Common myeloid progenitor, CD34-positive (primary cell): ENCODE data around the gene OXLD1.
"Not testable (repeated sequence)": the region's sequence is repeated elsewhere in the genome, so short reads cannot be mapped to it uniquely, and the experiment has no call there.

Experiments
- CTCF ChIA-PET: fragments of 350-600 bp; sonication (Branson Sonifier 250); formaldehyde crosslinking; loops from one replicate; lab custom pipeline; 2021; ENCODE audit warnings: antibody characterized with exemption; lab: Charles Lee
- POLR2A ChIA-PET: fragments of 350-600 bp; sonication (Branson Sonifier 250); formaldehyde crosslinking; loops from one replicate; lab custom pipeline; 2021; ENCODE audit warnings: antibody characterized with exemption; lab: Charles Lee
- DNase-seq, 3 donors: peaks; one replicate each; pipeline versions ENCODE4 v3.0.0 to v3.0.0-alpha.2; 2013
- H3K27ac ChIP-seq, 2 experiments: 1 replicate in 1 of 2; 2 replicates in 1 of 2; pipeline ENCODE4 v1.7.0; 2013; ENCODE audit warnings: inconsistent platforms in 2 of 2, low read length in 2 of 2, mild to moderate bottlenecking in 2 of 2, low read depth in 1 of 2, moderate library complexity in 1 of 2; ENCODE audit not compliant: severe bottlenecking in 2 of 2, insufficient read depth in 1 of 2, poor library complexity in 1 of 2
- H3K27me3 ChIP-seq, 5 experiments: replicated peaks in 2 of 5; 1 replicate in 3 of 5; 2 replicates in 2 of 5; pipeline versions ENCODE4 v1.6.1 to v1.7.0; 2013; ENCODE audit warnings: low read length in 4 of 5, mild to moderate bottlenecking in 2 of 5, moderate library complexity in 2 of 5, inconsistent platforms in 1 of 5; ENCODE audit not compliant: insufficient read depth in 5 of 5, control insufficient read depth in 4 of 5
- H3K36me3 ChIP-seq, 4 experiments: 1 replicate in 2 of 4; 2 replicates in 2 of 4; pipeline versions ENCODE4 v1.6.1 to v1.7.0; 2013; ENCODE audit warnings: low read length in 3 of 4, control low read depth in 1 of 4, mild to moderate bottlenecking in 1 of 4; ENCODE audit not compliant: control insufficient read depth in 4 of 4, insufficient read depth in 4 of 4
- H3K4me1 ChIP-seq, 4 experiments: 1 replicate in 3 of 4; 2 replicates in 1 of 4; pipeline versions ENCODE4 v1.6.1 to v1.7.1; 2013; ENCODE audit warnings: low read length in 3 of 4, mild to moderate bottlenecking in 3 of 4, control low read depth in 1 of 4, inconsistent platforms in 1 of 4, moderate library complexity in 1 of 4; ENCODE audit not compliant: control insufficient read depth in 4 of 4, insufficient read depth in 4 of 4; ENCODE audit errors: control extremely low read depth in 1 of 4
- H3K4me3 ChIP-seq, 7 experiments: 1 replicate in 4 of 7; 2 replicates in 3 of 7; pipeline versions ENCODE4 v1.5.1 to v1.7.0; 2013; ENCODE audit warnings: mild to moderate bottlenecking in 7 of 7, low read length in 6 of 7, moderate library complexity in 6 of 7, inconsistent platforms in 2 of 7, low read depth in 2 of 7, control low read depth in 1 of 7; ENCODE audit not compliant: insufficient read depth in 4 of 7, control insufficient read depth in 1 of 7; ENCODE audit errors: extremely low read depth in 1 of 7
- H3K9me3 ChIP-seq, 5 experiments: 1 replicate in 4 of 5; 2 replicates in 1 of 5; pipeline versions ENCODE4 v1.6.1 to v1.7.1; 2013; ENCODE audit warnings: low read length in 4 of 5, mild to moderate bottlenecking in 2 of 5, inconsistent platforms in 1 of 5, low read depth in 1 of 5, moderate library complexity in 1 of 5; ENCODE audit not compliant: control insufficient read depth in 4 of 5, insufficient read depth in 2 of 5; ENCODE audit errors: control extremely low read depth in 1 of 5
- WGBS: methylation state at CpG from one replicate; pipeline ENCODE4 v1.1.5; 2013; ENCODE audit not compliant: insufficient coverage; 5-methylcytosine and 5-hydroxymethylcytosine counted together

OXLD1 gene

DNA sequence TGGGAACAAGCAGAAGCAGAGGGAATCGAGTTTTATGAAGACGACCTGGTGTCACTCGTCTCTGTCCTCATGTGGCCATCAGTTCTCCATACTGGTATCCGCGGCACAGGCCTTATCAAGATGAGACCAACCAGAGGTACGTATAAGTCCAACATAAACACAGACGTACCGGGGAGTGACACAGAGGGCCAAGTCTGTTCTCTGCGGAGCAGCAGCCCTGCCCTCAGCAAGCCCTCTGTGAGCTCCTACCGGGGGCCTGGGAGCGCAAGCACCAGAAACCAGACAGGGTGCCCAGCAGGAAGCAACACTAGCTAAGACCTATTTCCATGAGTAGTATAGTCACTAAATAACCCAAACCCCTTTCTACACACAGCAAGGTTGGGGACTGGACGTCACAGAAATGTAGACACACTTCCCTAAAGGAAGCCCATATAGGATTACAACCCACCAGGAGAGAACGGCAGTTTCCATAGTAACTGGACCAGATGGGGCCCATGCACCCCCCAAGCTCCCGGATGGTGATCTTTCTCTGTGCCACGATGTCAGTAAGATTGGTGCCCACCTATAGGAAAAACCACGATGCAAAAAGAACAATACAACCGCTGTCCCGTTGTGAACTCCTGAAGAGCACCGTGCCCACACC lies 16.3 kb upstream of the OXLD1 start:
- ChIA-PET CTCF (interaction anchor here (0.6 to 1.7 kb wide), 4 partner anchors 10 to 54 kb away, joined by 3 to 4 read pairs (median 3); partner anchors contain the start of gene PDE6G), POLR2A (interaction anchor here (1.6 to 1.7 kb wide), 2 partner anchors 17 to 20 kb away, joined by 7 to 13 read pairs; partner anchors contain the start of genes CCDC137, MRPL12 and OXLD1)
- H3K4me1 ChIP-seq, result peaks cover 9 to 26% (median 22%) of the 10 kb centered on the region in 4 experiments
- 57% methylated on average over 17 of the region's 19 CpGs for WGBS
- H3K27ac ChIP-seq, result peak overlapping the region; percentile 58 to 89
- peak overlapping the region; percentile 69 to 97 (median 91) for H3K4me3 ChIP-seq
- peaks cover 2 to 38% (median 20%) of the 10 kb centered on the region in 4 experiments for H3K36me3 ChIP-seq
- H3K27me3 ChIP-seq, result no peaks in the 10 kb centered on the region
- no peaks in the 10 kb centered on the region for H3K9me3 ChIP-seq
- peak in 1 of 3 donors; percentile 19 for DNase-seq

GRCh38 chr17:81681672-81682071 lies 15.3 kb upstream of the OXLD1 start:
- Histone ChIP-seq H3K4me3 (no peak overlapping the region), H3K36me3 (peaks cover 0 to 28% (median 15%) of the 10 kb centered on the region in 4 experiments), H3K4me1 (peaks cover 9 to 26% (median 22%) of the 10 kb centered on the region in 4 experiments), H3K27ac (no peak overlapping the region), H3K27me3 (no peaks in the 10 kb centered on the region), H3K9me3 (no peaks in the 10 kb centered on the region)
- WGBS, result 96% methylated on average over 17 of the region's 17 CpGs
- DNase-seq, result no peak
- POLR2A ChIA-PET, result no interaction called here
- CTCF ChIA-PET, result interaction anchor here (0.6 to 1.4 kb wide), 2 partner anchors 25 to 55 kb away, joined by 3 read pairs; partner anchors contain the start of gene PDE6G

- Histone ChIP-seq H3K27me3 (no peaks in the 10 kb centered on the region), H3K36me3 (peaks cover 3 to 17% (median 7%) of the 10 kb centered on the region in 4 experiments), H3K9me3 (no peaks in the 10 kb centered on the region), H3K27ac (no peak overlapping the region), H3K4me3 (no peak overlapping the region), H3K4me1 (peaks cover 7 to 22% (median 19%) of the 10 kb centered on the region in 4 experiments)
- 97% methylated on average over 11 of the region's 11 CpGs for WGBS
- CTCF ChIA-PET, result no interaction called here
- no peak for DNase-seq
- POLR2A ChIA-PET, result interaction anchor here (0.6 kb wide), 1 partner anchor 9 kb away, joined by 4 read pairs; no protein-coding TSS in a partner anchor
Measured at GRCh38 chr17:81680150-81680549, 13.7 kb upstream of the OXLD1 start.

DNA sequence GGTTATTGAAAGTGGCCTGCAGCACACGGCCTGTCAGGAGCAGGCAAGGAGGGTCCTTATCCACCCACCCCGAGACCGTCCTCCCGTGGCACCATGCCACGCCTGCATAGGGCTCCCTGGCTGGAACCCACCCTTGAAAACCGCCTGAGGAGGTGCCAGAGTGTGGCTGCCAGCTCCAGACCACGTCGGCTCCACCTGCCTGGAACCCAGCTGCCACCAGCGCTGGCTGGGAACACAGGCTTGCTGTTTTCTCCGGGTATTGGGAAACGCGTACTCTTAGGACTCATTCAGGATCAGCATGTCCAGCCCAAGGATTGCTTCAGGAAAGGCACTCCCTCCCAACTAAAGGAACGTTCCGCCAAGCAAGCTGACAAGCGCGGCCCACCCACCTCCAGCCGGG lies 10.5 kb upstream of the OXLD1 start:
- H3K4me3 ChIP-seq, result no peak overlapping the region
- no peak overlapping the region for H3K27ac ChIP-seq
- no peaks in the 10 kb centered on the region for H3K27me3 ChIP-seq
- no peak for DNase-seq
- peaks cover 9 to 40% (median 28%) of the 10 kb centered on the region in 4 experiments for H3K36me3 ChIP-seq
- H3K4me1 ChIP-seq, result no peaks in the 10 kb centered on the region
- CTCF ChIA-PET, result interaction anchor here (0.7 to 3.1 kb wide), 7 partner anchors 12 to 38 kb away, joined by 3 to 19 read pairs (median 3); partner anchors contain the start of gene MRPL12
- POLR2A ChIA-PET, result no interaction called here
- WGBS, result 97% methylated on average over 16 of the region's 17 CpGs
- H3K9me3 ChIP-seq, result no peaks in the 10 kb centered on the region

DNA sequence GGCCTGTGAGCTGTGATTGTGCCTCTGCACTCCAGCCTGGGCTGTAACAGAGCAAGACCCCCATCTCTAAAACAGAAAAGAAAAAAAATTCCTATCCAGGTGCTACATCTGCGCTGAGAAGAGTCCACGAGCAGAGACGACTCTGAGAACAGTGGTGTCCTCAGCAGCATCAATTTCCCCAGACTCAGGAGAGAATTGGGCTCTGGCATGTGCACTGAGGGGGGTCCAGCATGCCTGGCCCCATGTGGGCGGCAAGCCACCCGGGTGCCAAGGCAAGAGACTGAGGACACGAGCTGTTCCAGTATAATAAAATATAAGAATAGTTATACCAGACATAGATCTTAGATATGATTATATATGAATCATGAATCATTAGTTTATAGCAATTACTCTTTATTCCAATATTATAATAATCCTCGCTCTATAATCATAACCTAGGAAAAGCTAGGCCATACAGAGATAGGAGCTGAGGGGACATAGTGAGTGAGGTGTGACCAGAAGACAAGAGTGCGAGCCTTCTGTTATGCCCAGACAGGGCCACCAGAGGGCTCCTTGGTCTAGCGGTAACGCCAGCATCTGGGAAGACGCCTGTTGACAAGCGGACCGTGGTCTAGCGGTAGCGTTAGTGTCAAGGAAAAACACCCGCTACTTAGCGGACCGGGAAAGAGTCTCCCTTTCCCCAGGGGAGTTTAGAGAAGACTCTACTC lies 9.3 kb upstream of the OXLD1 start:
- POLR2A ChIA-PET, result interaction anchor here (1.2 kb wide), 1 partner anchor 10 kb away, joined by 3 read pairs; the partner anchor contains the start of genes CCDC137 and OXLD1
- H3K27me3 ChIP-seq, H3K9me3 ChIP-seq, H3K4me1 ChIP-seq, H3K27ac ChIP-seq, H3K4me3 ChIP-seq: not testable (repeated sequence)
- CTCF ChIA-PET, result interaction anchor here (1.1 to 3.1 kb wide), 7 partner anchors 9 to 94 kb away, joined by 3 to 19 read pairs (median 5); partner anchors contain the start of gene MRPL12
- WGBS, result 41% methylated on average over 9 of the region's 18 CpGs
- DNase-seq, result peak in 2 of 3 donors; percentile 28 to 30
- peaks cover 5 to 45% (median 34%) of the 10 kb centered on the region in 4 experiments for H3K36me3 ChIP-seq

DNA sequence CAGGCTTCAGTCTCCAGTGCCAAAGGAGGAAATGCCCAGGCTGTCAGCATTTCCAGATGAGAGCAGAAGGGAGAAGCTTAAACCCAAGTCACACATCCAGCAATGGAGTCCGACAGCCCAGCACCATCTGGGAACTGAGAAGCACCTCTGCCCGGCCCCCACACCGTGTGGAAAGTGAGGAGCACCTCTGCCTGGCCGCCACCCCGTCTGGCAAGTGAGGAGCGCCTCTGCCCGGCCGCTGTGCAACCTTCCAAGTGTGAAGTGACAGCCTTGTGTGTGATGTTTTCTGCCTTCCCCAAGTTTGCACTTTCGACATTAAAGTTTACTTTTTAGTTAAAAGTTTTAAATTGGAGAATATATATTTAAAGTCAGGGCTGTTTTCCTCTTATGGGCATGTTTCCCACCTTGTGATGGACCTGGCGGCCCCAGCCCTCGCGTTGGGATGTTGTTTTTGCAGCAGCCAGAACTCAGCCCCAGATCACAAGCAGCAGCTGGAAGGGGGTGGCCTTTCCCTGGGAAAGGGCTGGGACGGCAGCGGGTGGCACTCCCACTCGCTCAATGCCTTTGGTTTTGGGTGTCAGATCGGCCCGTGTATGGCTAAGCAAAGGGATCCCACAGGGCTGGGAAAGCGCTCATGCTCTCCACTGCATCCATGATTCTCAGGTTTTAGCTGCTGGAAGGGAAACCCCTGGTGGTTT lies 7.3 kb upstream of the OXLD1 start:
- DNase-seq, result no peak
- H3K27me3 ChIP-seq, result no peaks in the 10 kb centered on the region
- ChIA-PET CTCF (no interaction called here), POLR2A (no interaction called here)
- no peaks in the 10 kb centered on the region for H3K9me3 ChIP-seq
- H3K4me1 ChIP-seq, result no peaks in the 10 kb centered on the region
- peaks cover 7 to 52% (median 44%) of the 10 kb centered on the region in 4 experiments for H3K36me3 ChIP-seq
- H3K4me3 ChIP-seq, result no peak overlapping the region
- no peak overlapping the region for H3K27ac ChIP-seq
- 95% methylated on average over 15 of the region's 18 CpGs for WGBS
